WERI-Rb-1 (cell line): ENCODE results near the gene RGS1.

Source experiments
- DNase-seq: peaks from one replicate; pipeline ENCODE4 v3.0.0-alpha.2; 2020
- H3K27ac ChIP-seq: fragments of 250-450 bp; sonication (Bioruptor Pico); 2 replicates; pipeline ENCODE4 v1.5.1; 2020; ENCODE audit warnings: mild to moderate bottlenecking, moderate library complexity
- H3K27me3 ChIP-seq: fragments of 250-450 bp; sonication (Bioruptor Pico); 2 replicates; pipeline ENCODE4 v1.5.1; 2021; ENCODE audit warnings: mild to moderate bottlenecking, low read depth, moderate library complexity; ENCODE audit not compliant: insufficient read depth, severe bottlenecking
- H3K36me3 ChIP-seq: fragments of 250-450 bp; sonication (Bioruptor Pico); 2 replicates; pipeline ENCODE4 v1.5.1; 2020; ENCODE audit warnings: mild to moderate bottlenecking, moderate library complexity
- H3K4me3 ChIP-seq: 2 replicates; pipeline ENCODE4 v1.5.1; 2011; ENCODE audit warnings: low read depth, mild to moderate bottlenecking, control low read depth, low read length
- H3K9me3 ChIP-seq: fragments of 250-450 bp; sonication (Bioruptor Pico); 2 replicates; pipeline ENCODE4 v1.5.1; 2021; ENCODE audit warnings: mild to moderate bottlenecking, moderate library complexity; ENCODE audit not compliant: severe bottlenecking
- CTCF ChIP-seq: IDR thresholded peaks from 2 replicates; pipeline ENCODE4 v1.5.1; 2011; ENCODE audit warnings: low read depth, mild to moderate bottlenecking, control low read depth, inconsistent platforms, low read length

The RGS1 gene

GRCh38 chr1:192549937-192550336 is 25.6 kb upstream of the RGS1 start:
- DNase-seq = no peak
- Histone ChIP-seq H3K27ac (no peak overlapping the region), H3K27me3 (no peaks in the 10 kb centered on the region), H3K9me3 (no peaks in the 10 kb centered on the region), H3K36me3 (no peaks in the 10 kb centered on the region), H3K4me3 (no peak overlapping the region)
- TF ChIP-seq CTCF = no peak

GRCh38 chr1:192550922-192551534 is 24.5 kb upstream of the RGS1 start:
- H3K27me3 ChIP-seq = no peaks in the 10 kb centered on the region
- H3K9me3 ChIP-seq = no peaks in the 10 kb centered on the region
- no peak for DNase-seq
- no peak for TF ChIP-seq CTCF
- H3K4me3 ChIP-seq = no peak overlapping the region
- H3K27ac ChIP-seq = no peak overlapping the region
- no peaks in the 10 kb centered on the region for H3K36me3 ChIP-seq

- Histone ChIP-seq H3K27ac (no peak overlapping the region), H3K9me3 (no peaks in the 10 kb centered on the region), H3K36me3 (no peaks in the 10 kb centered on the region), H3K4me3 (no peak overlapping the region), H3K27me3 (no peaks in the 10 kb centered on the region)
- no peak for TF ChIP-seq CTCF
- DNase-seq = no peak
Measured at GRCh38 chr1:192552760-192553191, 22.8 kb upstream of the RGS1 start.

GRCh38 chr1:192553741-192554140 is 21.8 kb upstream of the RGS1 start:
- Histone ChIP-seq H3K9me3 (no peaks in the 10 kb centered on the region), H3K27ac (no peak overlapping the region), H3K27me3 (no peaks in the 10 kb centered on the region), H3K4me3 (no peak overlapping the region), H3K36me3 (no peaks in the 10 kb centered on the region)
- TF ChIP-seq CTCF = no peak
- DNase-seq = no peak

GRCh38 chr1:192554904-192555303 is 20.7 kb upstream of the RGS1 start:
- no peaks in the 10 kb centered on the region for H3K36me3 ChIP-seq
- no peak for DNase-seq
- TF ChIP-seq CTCF = no peak
- H3K27me3 ChIP-seq = no peaks in the 10 kb centered on the region
- no peak overlapping the region for H3K4me3 ChIP-seq
- H3K27ac ChIP-seq = no peak overlapping the region
- no peaks in the 10 kb centered on the region for H3K9me3 ChIP-seq

- Histone ChIP-seq H3K9me3 (no peaks in the 10 kb centered on the region), H3K4me3 (no peak overlapping the region), H3K27ac (no peak overlapping the region), H3K36me3 (no peaks in the 10 kb centered on the region), H3K27me3 (no peaks in the 10 kb centered on the region)
- no peak for TF ChIP-seq CTCF
- DNase-seq = no peak
Measured at GRCh38 chr1:192555399-192555798, 20.2 kb upstream of the RGS1 start.
